ENCODE data around the gene KCNE2.
"Not testable (repeated sequence)": the region's sequence is repeated elsewhere in the genome, so short reads cannot be mapped to it uniquely, and the experiment has no call there.

Gene KCNE2

GRCh38 chr21:34348890-34349519, 14.8 kb upstream of the KCNE2 start:
- no peak for DNase-seq
- intact Hi-C loops (cut with DNase I), result loop anchor here (5.0 kb wide), 2 partner anchors 277 to 427 kb away; partner anchors contain the start of genes MRPS6 and SLC5A3

GRCh38 chr21:34351786-34352241, 12.0 kb upstream of the KCNE2 start:
- peak; percentile 32 to 81 (median 59) for DNase-seq
- intact Hi-C loops (cut with DNase I), result no loop called here

GRCh38 chr21:34352556-34352955, 11.2 kb upstream of the KCNE2 start:
- no peak for DNase-seq
- intact Hi-C loops (cut with DNase I), result no loop called here

GRCh38 chr21:34353182-34353581, 10.6 kb upstream of the KCNE2 start:
- intact Hi-C loops (cut with DNase I), result no loop called here

GRCh38 chr21:34354836-34355235, 9.0 kb upstream of the KCNE2 start:
- DNase-seq, result no peak
- intact Hi-C loops (cut with DNase I), result no loop called here

More at GRCh38 chr21:34353182-34353581, 10.6 kb upstream of the KCNE2 start:
- peak in 1 of 42 donors; percentile 3 for DNase-seq

GRCh38 chr21:34355570-34355969, 8.2 kb upstream of the KCNE2 start:
- intact Hi-C loops (cut with DNase I), result no loop called here
- peak in 1 of 42 donors; percentile 16 for DNase-seq

GRCh38 chr21:34357889-34358288, 5.9 kb upstream of the KCNE2 start:
- DNase-seq, result no peak
- intact Hi-C loops (cut with DNase I), result no loop called here

GRCh38 chr21:34358866-34359265, 4.9 kb upstream of the KCNE2 start:
- intact Hi-C loops (cut with DNase I), result no loop called here

GRCh38 chr21:34360488-34361241, 3.1 kb upstream of the KCNE2 start:
- intact Hi-C loops (cut with DNase I), result no loop called here
- DNase-seq, result peak in 1 of 42 donors; percentile 18

More at GRCh38 chr21:34358866-34359265, 4.9 kb upstream of the KCNE2 start:
- no peak for DNase-seq

- intact Hi-C loops (cut with DNase I), result no loop called here
- no peak for DNase-seq
These were observed 1.7 kb upstream of the KCNE2 start for GRCh38 chr21:34362136-34362444.

GRCh38 chr21:34362670-34363069, 1.1 kb upstream of the KCNE2 start:
- DNase-seq, result peak in 1 of 42 donors; percentile 31
- intact Hi-C loops (cut with DNase I), result no loop called here

- DNase-seq, result no peak
- intact Hi-C loops (cut with DNase I), result no loop called here
These were observed 1.1 kb downstream of the KCNE2 start for GRCh38 chr21:34364921-34365320.

GRCh38 chr21:34365809-34366208, 2.0 kb downstream of the KCNE2 start:
- intact Hi-C loops (cut with DNase I), result no loop called here
- DNase-seq, result no peak

GRCh38 chr21:34367320-34367935, 3.6 kb downstream of the KCNE2 start:
- peak in 24 of 42 donors; percentile 13 to 80 (median 55) for DNase-seq
- intact Hi-C loops (cut with DNase I), result no loop called here

GRCh38 chr21:34369741-34370140, 5.9 kb downstream of the KCNE2 start:
- intact Hi-C loops (cut with DNase I), result no loop called here
- DNase-seq, result no peak

- DNase-seq, result peak in 1 of 42 donors; percentile 10
- intact Hi-C loops (cut with DNase I), result no loop called here
These were observed 8.5 kb downstream of the KCNE2 start for GRCh38 chr21:34372321-34372720.

GRCh38 chr21:34374462-34374861, 10.7 kb downstream of the KCNE2 start:
- intact Hi-C loops (cut with DNase I), result not testable (repeated sequence)

GRCh38 chr21:34374940-34375618, 11.3 kb downstream of the KCNE2 start, which contains the start of gene SMIM11:
TSS of gene SMIM11 (plus strand) at chr21:34375507. CDS start at chr21:34379505, 3,998 bp downstream.
- intact Hi-C loops (cut with DNase I); DNase-seq: not testable (repeated sequence)

More at GRCh38 chr21:34374462-34374861, 10.7 kb downstream of the KCNE2 start:
- not testable (repeated sequence) for DNase-seq

GRCh38 chr21:34375619-34375972, 11.8 kb downstream of the KCNE2 start:
- intact Hi-C loops (cut with DNase I); DNase-seq: not testable (repeated sequence)

All from head of caudate nucleus (tissue), 42 donors.